ENCODE data around the gene MIX23. TPM values are rescaled to one million over a fixed set of nuclear protein-coding genes. Genes with fewer than 3 reads are reported as not detected.

MIX23 gene
- total RNA-seq, 1 experiment from 2014 or later, result 85.2 TPM

DNA sequence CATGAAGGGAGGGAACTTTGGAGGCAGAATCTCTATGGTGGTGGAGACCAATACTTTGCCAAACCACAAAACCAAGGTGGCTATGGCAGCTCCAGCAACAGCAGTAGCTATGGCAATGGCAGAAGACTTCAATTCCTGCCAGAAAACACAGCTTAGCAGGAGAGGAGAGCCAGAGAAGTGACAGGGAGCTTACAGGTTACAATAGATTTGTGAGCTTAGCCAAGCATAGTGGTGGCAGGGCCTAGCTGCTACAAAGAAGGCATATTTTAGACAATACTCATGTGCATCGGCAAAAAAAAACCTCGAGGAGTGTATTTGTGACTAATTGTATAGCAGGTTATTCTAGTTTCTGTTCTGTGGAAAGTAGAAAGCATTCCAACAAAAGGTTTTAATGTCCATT lies 64.4 kb downstream of the MIX23 start:
- ChIA-PET CTCF (no interaction called here), POLR2A (no interaction called here)
- intact Hi-C loops (cut with micrococcal nuclease; ENCODE audit: unreplicated experiment), result no loop called here
- Histone ChIP-seq H3K4me3 (ENCODE audit: low read depth, low read length) (no peak overlapping the region), H3K36me3 (ENCODE audit: control insufficient read depth, insufficient read depth, low read length) (no peaks in the 10 kb centered on the region), H3K4me1 (no peaks in the 10 kb centered on the region), H3K9me3 (peaks cover 8% of the 10 kb centered on the region; the same call in 1 of the 2 replicates), H3K27me3 (replicated peaks; ENCODE audit: control insufficient read depth, insufficient read depth, low read length) (no peaks in the 10 kb centered on the region)
- Mint-ChIP-seq H3K27me3 (ENCODE audit: insufficient read depth, unreplicated experiment) (peaks cover 2% of the 10 kb centered on the region), H3K4me3 (ENCODE audit: unreplicated experiment) (no peak overlapping the region), H3K9me3 (ENCODE audit: unreplicated experiment) (peaks cover 9% of the 10 kb centered on the region), H3K27ac (ENCODE audit: unreplicated experiment) (no peak overlapping the region), H3K4me1 (ENCODE audit: low read depth, unreplicated experiment) (no peaks in the 10 kb centered on the region), H3K36me3 (ENCODE audit: insufficient read depth, unreplicated experiment) (no peaks in the 10 kb centered on the region)
- no TSS peak for BruUV-seq (replicated peaks)
- DNase-seq, result no peak
- TF ChIP-seq, protein P1, sequence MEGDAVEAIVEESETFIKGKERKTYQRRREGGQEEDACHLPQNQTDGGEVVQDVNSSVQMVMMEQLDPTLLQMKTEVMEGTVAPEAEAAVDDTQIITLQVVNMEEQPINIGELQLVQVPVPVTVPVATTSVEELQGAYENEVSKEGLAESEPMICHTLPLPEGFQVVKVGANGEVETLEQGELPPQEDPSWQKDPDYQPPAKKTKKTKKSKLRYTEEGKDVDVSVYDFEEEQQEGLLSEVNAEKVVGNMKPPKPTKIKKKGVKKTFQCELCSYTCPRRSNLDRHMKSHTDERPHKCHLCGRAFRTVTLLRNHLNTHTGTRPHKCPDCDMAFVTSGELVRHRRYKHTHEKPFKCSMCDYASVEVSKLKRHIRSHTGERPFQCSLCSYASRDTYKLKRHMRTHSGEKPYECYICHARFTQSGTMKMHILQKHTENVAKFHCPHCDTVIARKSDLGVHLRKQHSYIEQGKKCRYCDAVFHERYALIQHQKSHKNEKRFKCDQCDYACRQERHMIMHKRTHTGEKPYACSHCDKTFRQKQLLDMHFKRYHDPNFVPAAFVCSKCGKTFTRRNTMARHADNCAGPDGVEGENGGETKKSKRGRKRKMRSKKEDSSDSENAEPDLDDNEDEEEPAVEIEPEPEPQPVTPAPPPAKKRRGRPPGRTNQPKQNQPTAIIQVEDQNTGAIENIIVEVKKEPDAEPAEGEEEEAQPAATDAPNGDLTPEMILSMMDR (IDR thresholded peaks at IDR 0.05; ENCODE audit: insufficient read depth in 1 of 2, low read depth in 1 of 2, low read length in 1 of 2, severe bottlenecking in 1 of 2, unreplicated experiment in 1 of 2), result no peak

DNA sequence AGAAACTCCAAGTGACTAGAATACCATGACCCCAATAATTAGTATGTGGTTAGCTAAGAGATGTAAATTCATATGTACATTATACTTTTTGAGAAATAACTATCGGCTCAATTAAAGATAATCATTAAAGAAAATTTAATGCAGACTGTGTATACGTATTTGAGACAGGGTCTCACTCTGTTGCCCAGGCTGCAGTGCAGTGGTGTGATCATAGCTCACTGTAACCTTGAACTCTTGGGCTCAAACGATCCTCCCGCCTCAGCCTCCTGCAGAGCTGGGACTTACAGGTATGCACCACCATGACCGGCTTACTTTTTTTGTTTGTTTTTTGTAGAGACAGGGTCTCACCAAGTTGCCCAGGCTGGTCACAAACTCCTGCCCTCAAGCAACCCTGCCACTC lies 66.7 kb downstream of the MIX23 start:
- no peaks in the 10 kb centered on the region for H3K36me3 ChIP-seq (ENCODE audit: control insufficient read depth, insufficient read depth, low read length)
- intact Hi-C loops (cut with micrococcal nuclease; ENCODE audit: unreplicated experiment), result no loop called here
- H3K4me1 ChIP-seq, result no peaks in the 10 kb centered on the region
- H3K27ac Mint-ChIP-seq (ENCODE audit: unreplicated experiment), result no peak overlapping the region
- ChIA-PET CTCF (no interaction called here), POLR2A (no interaction called here)
- H3K27me3 ChIP-seq (replicated peaks; ENCODE audit: control insufficient read depth, insufficient read depth, low read length), result no peaks in the 10 kb centered on the region
- no peaks in the 10 kb centered on the region for H3K36me3 Mint-ChIP-seq (ENCODE audit: insufficient read depth, unreplicated experiment)
- H3K4me3 ChIP-seq (ENCODE audit: low read depth, low read length), result no peak overlapping the region
- peaks cover 2% of the 10 kb centered on the region for H3K27me3 Mint-ChIP-seq (ENCODE audit: insufficient read depth, unreplicated experiment)
- no peaks in the 10 kb centered on the region for H3K4me1 Mint-ChIP-seq (ENCODE audit: low read depth, unreplicated experiment)
- peaks cover 8% of the 10 kb centered on the region; the same call in 1 of the 2 replicates for H3K9me3 ChIP-seq
- BruUV-seq (replicated peaks), result no TSS peak
- TF ChIP-seq, protein P1 (IDR thresholded peaks at IDR 0.05; ENCODE audit: insufficient read depth in 1 of 2, low read depth in 1 of 2, low read length in 1 of 2, severe bottlenecking in 1 of 2, unreplicated experiment in 1 of 2), result no peak
- no peak for DNase-seq
- no peak overlapping the region for H3K4me3 Mint-ChIP-seq (ENCODE audit: unreplicated experiment)
- peaks cover 9% of the 10 kb centered on the region for H3K9me3 Mint-ChIP-seq (ENCODE audit: unreplicated experiment)

DNA sequence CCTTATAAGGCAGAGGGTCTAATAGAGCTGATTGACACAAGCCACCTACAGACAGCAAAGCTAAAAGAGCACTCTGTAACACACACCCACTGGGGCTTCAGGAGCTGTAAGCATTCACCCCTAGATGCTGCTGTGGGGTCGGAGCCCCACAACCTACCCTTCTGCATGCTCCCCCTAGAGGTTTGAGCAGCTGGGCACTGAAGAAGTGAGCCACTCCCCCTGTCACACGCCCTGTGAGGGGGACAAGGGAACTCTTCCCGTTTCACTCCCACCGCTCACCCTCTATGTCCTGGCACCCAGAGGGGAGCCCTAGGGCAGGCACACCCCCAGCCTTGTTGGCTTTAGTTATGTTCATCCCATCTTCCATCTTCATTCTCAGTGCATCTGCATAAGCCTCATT lies 67.4 kb downstream of the MIX23 start:
- H3K4me3 ChIP-seq (ENCODE audit: low read depth, low read length), result no peak overlapping the region
- H3K4me1 ChIP-seq, result no peaks in the 10 kb centered on the region
- no peaks in the 10 kb centered on the region for H3K36me3 ChIP-seq (ENCODE audit: control insufficient read depth, insufficient read depth, low read length)
- ChIA-PET CTCF (no interaction called here), POLR2A (no interaction called here)
- no peaks in the 10 kb centered on the region for H3K27me3 ChIP-seq (replicated peaks; ENCODE audit: control insufficient read depth, insufficient read depth, low read length)
- Mint-ChIP-seq H3K27me3 (ENCODE audit: insufficient read depth, unreplicated experiment) (peaks cover 2% of the 10 kb centered on the region), H3K36me3 (ENCODE audit: insufficient read depth, unreplicated experiment) (no peaks in the 10 kb centered on the region), H3K4me3 (ENCODE audit: unreplicated experiment) (no peak overlapping the region), H3K4me1 (ENCODE audit: low read depth, unreplicated experiment) (no peaks in the 10 kb centered on the region), H3K27ac (ENCODE audit: unreplicated experiment) (no peak overlapping the region), H3K9me3 (ENCODE audit: unreplicated experiment) (peaks cover 9% of the 10 kb centered on the region)
- no TSS peak for BruUV-seq (replicated peaks)
- peaks cover 8% of the 10 kb centered on the region; the same call in 1 of the 2 replicates for H3K9me3 ChIP-seq
- no peak for DNase-seq
- intact Hi-C loops (cut with micrococcal nuclease; ENCODE audit: unreplicated experiment), result no loop called here
- TF ChIP-seq, protein P1 (IDR thresholded peaks at IDR 0.05; ENCODE audit: insufficient read depth in 1 of 2, low read depth in 1 of 2, low read length in 1 of 2, severe bottlenecking in 1 of 2, unreplicated experiment in 1 of 2), result no peak

All from Caco-2 (cell line).